Measurements from ENCODE around the gene SPATA3.

- TF ChIP-seq CTCF (conservative IDR thresholded peaks at IDR 0.05 in 1 of 2, IDR thresholded peaks at IDR 0.05 in 1 of 2; ENCODE audit: low read depth in 1 of 2, low read length in 2 of 2) (no peak), EZH2 (IDR thresholded peaks at IDR 0.05; ENCODE audit: low read length, missing control alignments) (no peak)
Measured at GRCh38 chr2:230984393-230985220, 11.3 kb upstream of the SPATA3 start.
